Memory B cell (primary cell): ENCODE measurements around the gene KIDINS220.
"Not testable (repeated sequence)": the region's sequence is repeated elsewhere in the genome, so short reads cannot be mapped to it uniquely, and the experiment has no call there.

ENCODE experiments used
- ATAC-seq: fragments of 150-1000 bp; cut with Tn5 transposase; 2 replicates; pipeline ENCODE4 v1.10.0; 2021; ENCODE audit warnings: low read depth, mild to moderate bottlenecking, moderate library complexity
- DNase-seq, 2 donors: peaks; one replicate each; pipeline ENCODE4 v3.0.0; 2022; ENCODE audit warnings: low spot score in 2 of 2
- H3K27ac Mint-ChIP-seq: one replicate; pipeline ENCODE4 v1.8.0; 2022; ENCODE audit warnings: mild to moderate bottlenecking, moderate library complexity, mixed read lengths
- H3K27me3 Mint-ChIP-seq: one replicate; pipeline ENCODE4 v1.8.0; 2022; ENCODE audit warnings: mixed read lengths
- H3K36me3 Mint-ChIP-seq: one replicate; pipeline ENCODE4 v1.8.0; 2022; ENCODE audit warnings: mild to moderate bottlenecking, mixed read lengths
- H3K4me1 Mint-ChIP-seq: one replicate; pipeline ENCODE4 v1.8.0; 2022; ENCODE audit warnings: mixed read lengths
- H3K4me3 Mint-ChIP-seq: one replicate; pipeline ENCODE4 v1.8.0; 2022; ENCODE audit warnings: mild to moderate bottlenecking, moderate library complexity, mixed read lengths
- H3K9me3 Mint-ChIP-seq: one replicate; pipeline ENCODE4 v1.8.0; 2022; ENCODE audit warnings: mixed read lengths

KIDINS220 gene

GRCh38 chr2:8729939-8730338 is 107.5 kb downstream of the KIDINS220 start:
- Mint-ChIP-seq H3K27me3 (no peaks in the 10 kb centered on the region), H3K36me3 (peaks cover 43% of the 10 kb centered on the region), H3K4me1 (no peaks in the 10 kb centered on the region), H3K9me3 (no peaks in the 10 kb centered on the region), H3K4me3 (no peak overlapping the region), H3K27ac (no peak overlapping the region)
- ATAC-seq (no peak), DNase-seq (no peak)

- H3K27me3 Mint-ChIP-seq, H3K4me3 Mint-ChIP-seq, H3K4me1 Mint-ChIP-seq, H3K9me3 Mint-ChIP-seq, ATAC-seq, H3K27ac Mint-ChIP-seq, DNase-seq: not testable (repeated sequence)
- peaks cover 43% of the 10 kb centered on the region for H3K36me3 Mint-ChIP-seq
These were observed 108.3 kb downstream of the KIDINS220 start for GRCh38 chr2:8729101-8729500.

- no peaks in the 10 kb centered on the region for H3K9me3 Mint-ChIP-seq
- H3K27me3 Mint-ChIP-seq: no peaks in the 10 kb centered on the region
- H3K4me1 Mint-ChIP-seq: no peaks in the 10 kb centered on the region
- peaks cover 38% of the 10 kb centered on the region for H3K36me3 Mint-ChIP-seq
- no peak overlapping the region for H3K27ac Mint-ChIP-seq
- no peak for ATAC-seq
- no peak for DNase-seq
- H3K4me3 Mint-ChIP-seq: no peak overlapping the region
These were observed 109.0 kb downstream of the KIDINS220 start for GRCh38 chr2:8728305-8729015.

GRCh38 chr2:8725838-8726237 is 111.6 kb downstream of the KIDINS220 start:
- Mint-ChIP-seq H3K9me3 (no peaks in the 10 kb centered on the region), H3K4me3 (no peak overlapping the region), H3K27ac (no peak overlapping the region), H3K4me1 (no peaks in the 10 kb centered on the region), H3K36me3 (peaks cover 19% of the 10 kb centered on the region), H3K27me3 (no peaks in the 10 kb centered on the region)
- no peak for DNase-seq
- ATAC-seq: no peak

GRCh38 chr2:8722986-8723385 is 114.4 kb downstream of the KIDINS220 start:
- Mint-ChIP-seq H3K27ac (no peak overlapping the region), H3K4me3 (no peak overlapping the region), H3K27me3 (no peaks in the 10 kb centered on the region), H3K9me3 (no peaks in the 10 kb centered on the region), H3K36me3 (no peaks in the 10 kb centered on the region), H3K4me1 (no peaks in the 10 kb centered on the region)
- ATAC-seq (no peak), DNase-seq (no peak)

- DNase-seq (no peak), ATAC-seq (no peak)
- H3K9me3 Mint-ChIP-seq: no peaks in the 10 kb centered on the region
- no peak overlapping the region for H3K27ac Mint-ChIP-seq
- H3K27me3 Mint-ChIP-seq: no peaks in the 10 kb centered on the region
- no peaks in the 10 kb centered on the region for H3K36me3 Mint-ChIP-seq
- H3K4me3 Mint-ChIP-seq: no peak overlapping the region
- H3K4me1 Mint-ChIP-seq: no peaks in the 10 kb centered on the region
These were observed 116.0 kb downstream of the KIDINS220 start for GRCh38 chr2:8721410-8721809.

- no peaks in the 10 kb centered on the region for H3K4me1 Mint-ChIP-seq
- H3K27ac Mint-ChIP-seq: no peak overlapping the region
- no peak overlapping the region for H3K4me3 Mint-ChIP-seq
- H3K9me3 Mint-ChIP-seq: peaks cover 5% of the 10 kb centered on the region
- ATAC-seq: no peak
- peaks cover under 1% of the 10 kb centered on the region for H3K27me3 Mint-ChIP-seq
- no peaks in the 10 kb centered on the region for H3K36me3 Mint-ChIP-seq
- no peak for DNase-seq
These were observed 116.7 kb downstream of the KIDINS220 start for GRCh38 chr2:8720741-8721140.

GRCh38 chr2:8719528-8719927 is 117.9 kb downstream of the KIDINS220 start:
- Mint-ChIP-seq H3K27ac (no peak overlapping the region), H3K27me3 (peaks cover 3% of the 10 kb centered on the region), H3K9me3 (peaks cover 9% of the 10 kb centered on the region), H3K36me3 (no peaks in the 10 kb centered on the region), H3K4me1 (no peaks in the 10 kb centered on the region), H3K4me3 (no peak overlapping the region)
- no peak for ATAC-seq
- DNase-seq: no peak

- no peak for ATAC-seq
- Mint-ChIP-seq H3K36me3 (no peaks in the 10 kb centered on the region), H3K27me3 (peaks cover 14% of the 10 kb centered on the region), H3K4me3 (no peak overlapping the region), H3K27ac (no peak overlapping the region), H3K4me1 (no peaks in the 10 kb centered on the region), H3K9me3 (peaks cover 9% of the 10 kb centered on the region)
- no peak for DNase-seq
These were observed 122.4 kb downstream of the KIDINS220 start for GRCh38 chr2:8714971-8715370.

GRCh38 chr2:8714283-8714682 is 123.1 kb downstream of the KIDINS220 start:
- H3K4me3 Mint-ChIP-seq: no peak overlapping the region
- peaks cover 19% of the 10 kb centered on the region for H3K27me3 Mint-ChIP-seq
- no peaks in the 10 kb centered on the region for H3K36me3 Mint-ChIP-seq
- no peak overlapping the region for H3K27ac Mint-ChIP-seq
- DNase-seq: no peak
- H3K9me3 Mint-ChIP-seq: peaks cover 9% of the 10 kb centered on the region
- H3K4me1 Mint-ChIP-seq: no peaks in the 10 kb centered on the region
- ATAC-seq: no peak

GRCh38 chr2:8710951-8711350 is 126.5 kb downstream of the KIDINS220 start:
- H3K27me3 Mint-ChIP-seq: peaks cover 22% of the 10 kb centered on the region
- DNase-seq: no peak
- no peak for ATAC-seq
- H3K27ac Mint-ChIP-seq: no peak overlapping the region
- H3K4me3 Mint-ChIP-seq: no peak overlapping the region
- no peaks in the 10 kb centered on the region for H3K36me3 Mint-ChIP-seq
- peaks cover 12% of the 10 kb centered on the region for H3K9me3 Mint-ChIP-seq
- no peaks in the 10 kb centered on the region for H3K4me1 Mint-ChIP-seq

GRCh38 chr2:8709611-8710010 is 127.8 kb downstream of the KIDINS220 start:
- Mint-ChIP-seq H3K36me3 (no peaks in the 10 kb centered on the region), H3K4me1 (no peaks in the 10 kb centered on the region), H3K9me3 (peaks cover 7% of the 10 kb centered on the region), H3K4me3 (no peak overlapping the region), H3K27ac (no peak overlapping the region), H3K27me3 (peaks cover 20% of the 10 kb centered on the region)
- no peak for DNase-seq
- no peak for ATAC-seq

- H3K27ac Mint-ChIP-seq: no peak overlapping the region
These were observed 132.5 kb downstream of the KIDINS220 start for GRCh38 chr2:8704906-8705305.

GRCh38 chr2:8701681-8702379 is 135.6 kb downstream of the KIDINS220 start:
- no peak for ATAC-seq
- Mint-ChIP-seq H3K4me1 (no peaks in the 10 kb centered on the region), H3K36me3 (no peaks in the 10 kb centered on the region), H3K27me3 (peaks cover 2% of the 10 kb centered on the region), H3K4me3 (no peak overlapping the region), H3K27ac (no peak overlapping the region), H3K9me3 (peaks cover 3% of the 10 kb centered on the region)
- DNase-seq: no peak

More at GRCh38 chr2:8704906-8705305, 132.5 kb downstream of the KIDINS220 start:
- Mint-ChIP-seq H3K27me3 (peaks cover 8% of the 10 kb centered on the region), H3K4me3 (no peak overlapping the region), H3K4me1 (no peaks in the 10 kb centered on the region), H3K9me3 (peaks cover 7% of the 10 kb centered on the region), H3K36me3 (no peaks in the 10 kb centered on the region)
- ATAC-seq (no peak), DNase-seq (no peak)

- no peaks in the 10 kb centered on the region for H3K36me3 Mint-ChIP-seq
- H3K4me3 Mint-ChIP-seq: no peak overlapping the region
- H3K27me3 Mint-ChIP-seq: no peaks in the 10 kb centered on the region
These were observed 137.6 kb downstream of the KIDINS220 start for GRCh38 chr2:8699839-8700238.

More at GRCh38 chr2:8699839-8700238, 137.6 kb downstream of the KIDINS220 start:
- no peaks in the 10 kb centered on the region for H3K4me1 Mint-ChIP-seq
- peaks cover 3% of the 10 kb centered on the region for H3K9me3 Mint-ChIP-seq
- DNase-seq: no peak
- ATAC-seq: no peak
- no peak overlapping the region for H3K27ac Mint-ChIP-seq
